Mucosa of rectum (tissue), 2 donors: ENCODE measurements around the gene TCEANC2.
"Not testable (repeated sequence)": the region's sequence is repeated elsewhere in the genome, so short reads cannot be mapped to it uniquely, and the experiment has no call there.

Experiments used
- H3K27ac ChIP-seq, 2 donors: one replicate each; pipeline ENCODE4 v1.7.0; 2013; ENCODE audit warnings: inconsistent platforms in 2 of 2, low read depth in 2 of 2, low read length in 2 of 2
- H3K27me3 ChIP-seq, 2 donors: one replicate each; pipeline ENCODE4 v1.7.0; 2013; ENCODE audit warnings: low read length in 2 of 2; ENCODE audit not compliant: control insufficient read depth in 2 of 2, insufficient read depth in 2 of 2
- H3K36me3 ChIP-seq, 2 donors: one replicate each; pipeline ENCODE4 v1.7.0; 2013; ENCODE audit warnings: low read length in 2 of 2; ENCODE audit not compliant: control insufficient read depth in 2 of 2, insufficient read depth in 2 of 2
- H3K4me1 ChIP-seq, 2 donors: one replicate each; pipeline ENCODE4 v1.7.0; 2013; ENCODE audit warnings: low read length in 2 of 2, mild to moderate bottlenecking in 1 of 2; ENCODE audit not compliant: control insufficient read depth in 2 of 2, insufficient read depth in 2 of 2
- H3K4me3 ChIP-seq, 2 donors: one replicate each; pipeline ENCODE4 v1.7.0; 2013; ENCODE audit warnings: low read length in 2 of 2
- H3K9ac ChIP-seq, 2 donors: one replicate each; pipeline ENCODE4 v1.7.0; 2013; ENCODE audit warnings: low read length in 2 of 2, low read depth in 1 of 2, mild to moderate bottlenecking in 1 of 2
- H3K9me3 ChIP-seq, 2 donors: one replicate each; pipeline ENCODE4 v1.7.0; 2013; ENCODE audit warnings: low read length in 2 of 2; ENCODE audit not compliant: control insufficient read depth in 2 of 2
- donor health status: healthy.
- donor health status: Normal muscosa, but diverticular disease.

The TCEANC2 gene

DNA sequence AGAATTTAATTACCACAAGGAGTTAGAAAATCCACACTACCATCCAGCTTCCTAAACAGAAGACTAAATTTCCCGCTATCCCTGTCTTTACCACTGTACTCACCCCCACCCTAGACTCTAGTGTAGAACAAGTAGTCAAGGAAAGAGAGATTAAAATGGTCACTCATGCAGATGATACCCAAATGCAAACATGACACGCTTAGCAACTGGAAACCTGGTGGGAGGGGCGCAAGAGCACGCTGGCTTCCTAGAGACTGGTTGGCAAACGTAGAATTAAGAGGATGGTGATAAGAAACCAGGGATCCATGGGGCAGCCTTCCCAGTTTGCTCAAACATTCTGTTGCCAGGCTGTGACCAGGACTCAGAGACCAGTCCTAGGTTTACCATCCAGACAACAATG, 25.6 kb upstream of the TCEANC2 start:
- no peak overlapping the region for H3K4me3 ChIP-seq

DNA sequence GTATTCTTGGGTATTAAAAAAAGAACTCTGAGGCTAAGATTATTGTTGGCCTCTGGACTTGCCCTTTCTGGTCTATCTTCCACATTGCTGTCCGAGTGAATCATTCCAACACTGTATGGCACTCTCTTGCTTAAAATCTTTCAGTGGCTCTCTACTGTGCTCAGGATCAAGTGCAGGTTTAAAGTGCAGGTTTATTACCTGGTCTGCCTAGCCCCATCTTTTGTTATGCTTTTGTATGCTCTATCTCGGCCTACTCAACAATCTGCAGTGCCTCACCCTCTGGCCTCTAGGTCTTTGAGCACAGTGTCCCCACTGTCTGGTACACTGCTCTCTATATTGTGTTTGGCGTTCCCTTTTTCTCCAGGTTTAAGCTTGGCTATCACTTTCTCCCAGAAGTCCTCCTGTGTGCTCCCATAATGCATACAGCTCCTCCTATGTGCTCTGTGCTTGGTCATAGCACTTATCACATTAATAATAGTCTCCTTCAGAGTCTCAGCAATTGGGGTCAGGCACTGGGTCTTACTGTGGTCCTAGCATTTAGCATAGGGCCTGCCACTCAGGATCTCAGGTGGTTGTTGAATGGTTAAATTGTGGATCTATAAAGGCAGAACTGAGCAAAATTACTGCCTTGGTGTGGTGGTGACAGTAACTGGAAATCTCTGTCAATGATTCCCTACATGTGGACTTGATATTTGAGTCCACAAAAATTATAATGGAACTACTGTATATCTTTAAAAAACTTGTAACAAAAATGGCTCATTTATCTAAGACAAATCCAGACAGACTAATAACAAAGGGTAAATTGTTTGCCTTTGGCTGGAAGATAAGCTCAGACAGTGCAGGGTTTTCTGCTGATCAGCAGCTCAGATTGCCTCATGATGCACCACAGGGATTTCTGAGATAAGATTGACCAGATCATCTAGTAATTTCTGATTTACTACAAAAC, 24.8 kb upstream of the TCEANC2 start:
- Histone ChIP-seq H3K9ac (no peak overlapping the region), H3K4me1 (peaks cover 0 to 3% of the 10 kb centered on the region in 2 donors), H3K9me3 (no peaks in the 10 kb centered on the region), H3K27me3 (no peaks in the 10 kb centered on the region), H3K4me3 (no peak overlapping the region), H3K27ac (no peak overlapping the region), H3K36me3 (peaks cover 25 to 36% of the 10 kb centered on the region in 2 donors)

More for the DNA sequence above, 25.6 kb upstream of the TCEANC2 start:
- Histone ChIP-seq H3K27ac (no peak overlapping the region), H3K27me3 (no peaks in the 10 kb centered on the region), H3K9me3 (no peaks in the 10 kb centered on the region), H3K36me3 (peaks cover 22 to 33% of the 10 kb centered on the region in 2 donors), H3K9ac (no peak overlapping the region), H3K4me1 (peaks cover 0 to 3% of the 10 kb centered on the region in 2 donors)

DNA sequence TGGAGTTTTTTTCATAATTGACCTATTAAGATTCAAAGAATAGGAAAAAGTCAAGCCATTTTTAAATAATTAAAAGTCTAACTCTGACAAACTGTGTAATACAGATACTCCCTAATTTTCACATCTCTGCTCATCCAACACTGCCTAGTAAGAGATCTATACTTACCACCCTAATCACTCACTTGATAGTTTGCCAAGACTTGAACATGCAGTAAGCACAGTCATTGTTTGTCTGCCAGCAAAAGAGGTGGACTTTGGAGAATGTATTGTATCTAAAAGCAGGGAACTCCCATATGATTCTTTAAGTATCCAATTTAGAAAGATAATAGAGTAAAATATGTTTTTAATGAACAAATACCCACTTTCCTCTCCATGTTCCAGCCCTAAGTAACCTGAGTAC, 15.9 kb upstream of the TCEANC2 start:
- H3K9ac ChIP-seq, result no peak overlapping the region
- peaks cover 77 to 86% of the 10 kb centered on the region in 2 donors for H3K36me3 ChIP-seq
- H3K27ac ChIP-seq, result no peak overlapping the region
- H3K9me3 ChIP-seq, result no peaks in the 10 kb centered on the region
- H3K27me3 ChIP-seq, result no peaks in the 10 kb centered on the region
- no peaks in the 10 kb centered on the region for H3K4me1 ChIP-seq
- H3K4me3 ChIP-seq, result no peak overlapping the region

DNA sequence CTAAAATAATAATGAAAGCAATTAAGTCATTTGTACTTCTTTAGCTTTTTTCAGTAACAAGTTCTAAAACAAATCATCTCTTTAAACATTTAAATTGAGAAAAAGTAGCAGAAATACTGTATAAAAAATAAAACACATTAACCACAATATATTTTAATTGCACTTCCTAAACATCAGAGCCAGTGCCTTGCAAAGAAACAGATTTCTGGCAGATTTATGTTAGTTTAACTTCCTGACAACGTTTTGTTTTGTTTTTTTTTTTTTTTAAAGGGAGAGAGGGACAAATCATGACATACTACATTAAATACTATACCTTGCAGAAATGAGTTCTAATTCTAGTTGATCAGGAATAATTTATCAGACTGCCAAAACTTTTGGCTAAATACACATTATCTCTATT, 11.6 kb upstream of the TCEANC2 start:
- no peaks in the 10 kb centered on the region for H3K27me3 ChIP-seq
- H3K4me3 ChIP-seq, result no peak overlapping the region
- H3K36me3 ChIP-seq, result peaks cover 59 to 73% of the 10 kb centered on the region in 2 donors
- no peaks in the 10 kb centered on the region for H3K9me3 ChIP-seq
- peaks cover 0 to under 1% of the 10 kb centered on the region in 2 donors for H3K4me1 ChIP-seq
- H3K9ac ChIP-seq, result no peak overlapping the region
- no peak overlapping the region for H3K27ac ChIP-seq

DNA sequence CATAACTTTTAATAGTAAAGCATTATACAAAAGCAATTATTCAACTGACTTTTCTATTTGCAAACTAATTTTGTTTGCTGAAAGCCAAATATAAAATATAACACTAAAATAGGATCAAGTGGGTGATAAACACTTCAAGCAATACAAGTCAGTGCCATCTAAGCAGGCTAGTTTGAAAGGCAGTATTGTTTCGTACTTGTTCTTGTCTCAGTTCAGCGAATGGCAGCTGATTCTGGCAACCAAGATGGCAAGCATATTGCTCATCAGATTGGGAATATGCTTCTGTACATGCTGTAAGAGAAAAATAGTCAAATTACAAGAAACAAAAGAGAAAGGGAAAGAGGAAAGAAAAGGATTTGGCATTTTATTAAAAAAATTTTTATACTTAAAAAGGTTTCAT, 7.9 kb upstream of the TCEANC2 start:
- Histone ChIP-seq H3K4me3 (no peak overlapping the region), H3K36me3 (peaks cover 24 to 40% of the 10 kb centered on the region in 2 donors), H3K9ac (no peak overlapping the region), H3K9me3 (no peaks in the 10 kb centered on the region), H3K27ac (no peak overlapping the region), H3K27me3 (no peaks in the 10 kb centered on the region), H3K4me1 (peaks cover 17% of the 10 kb centered on the region in 2 donors)

DNA sequence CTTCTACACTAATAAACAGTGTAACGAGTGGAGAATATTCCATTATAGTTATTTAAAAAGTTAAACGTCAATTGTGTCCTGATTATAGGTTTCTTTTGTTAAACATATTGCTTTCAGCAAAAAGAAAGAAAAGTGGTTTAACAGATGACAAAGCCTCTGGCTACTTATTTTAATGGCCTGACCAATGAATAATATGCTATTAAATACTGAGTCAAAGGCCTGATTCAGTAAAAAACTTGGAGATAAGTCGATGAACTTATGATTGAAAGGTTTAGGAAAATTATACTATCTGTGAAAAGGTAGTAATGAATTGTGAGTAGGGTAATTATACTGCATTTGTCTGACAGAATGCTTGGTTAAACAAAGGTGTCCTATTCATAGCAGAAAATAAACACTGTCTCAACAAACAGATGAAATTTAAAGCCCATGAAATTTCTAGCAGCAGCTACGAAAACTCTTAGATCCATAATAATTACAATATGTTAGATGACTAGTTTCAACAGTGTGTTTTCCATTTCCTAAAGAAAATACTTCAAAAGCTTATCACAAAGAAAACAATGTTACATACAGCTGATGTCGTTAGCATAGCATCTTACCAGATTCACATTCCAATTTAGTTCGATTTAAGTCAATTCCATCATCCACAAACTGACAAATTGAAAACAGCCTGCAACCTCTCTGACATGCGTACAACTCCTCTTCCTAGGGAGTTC, 6.6 kb upstream of the TCEANC2 start:
- H3K27me3 ChIP-seq, result no peaks in the 10 kb centered on the region
- H3K27ac ChIP-seq, result no peak overlapping the region
- peaks cover 26 to 28% of the 10 kb centered on the region in 2 donors for H3K4me1 ChIP-seq
- H3K9ac ChIP-seq, result no peak overlapping the region
- peaks cover 11 to 27% of the 10 kb centered on the region in 2 donors for H3K36me3 ChIP-seq
- no peak overlapping the region for H3K4me3 ChIP-seq
- no peaks in the 10 kb centered on the region for H3K9me3 ChIP-seq

DNA sequence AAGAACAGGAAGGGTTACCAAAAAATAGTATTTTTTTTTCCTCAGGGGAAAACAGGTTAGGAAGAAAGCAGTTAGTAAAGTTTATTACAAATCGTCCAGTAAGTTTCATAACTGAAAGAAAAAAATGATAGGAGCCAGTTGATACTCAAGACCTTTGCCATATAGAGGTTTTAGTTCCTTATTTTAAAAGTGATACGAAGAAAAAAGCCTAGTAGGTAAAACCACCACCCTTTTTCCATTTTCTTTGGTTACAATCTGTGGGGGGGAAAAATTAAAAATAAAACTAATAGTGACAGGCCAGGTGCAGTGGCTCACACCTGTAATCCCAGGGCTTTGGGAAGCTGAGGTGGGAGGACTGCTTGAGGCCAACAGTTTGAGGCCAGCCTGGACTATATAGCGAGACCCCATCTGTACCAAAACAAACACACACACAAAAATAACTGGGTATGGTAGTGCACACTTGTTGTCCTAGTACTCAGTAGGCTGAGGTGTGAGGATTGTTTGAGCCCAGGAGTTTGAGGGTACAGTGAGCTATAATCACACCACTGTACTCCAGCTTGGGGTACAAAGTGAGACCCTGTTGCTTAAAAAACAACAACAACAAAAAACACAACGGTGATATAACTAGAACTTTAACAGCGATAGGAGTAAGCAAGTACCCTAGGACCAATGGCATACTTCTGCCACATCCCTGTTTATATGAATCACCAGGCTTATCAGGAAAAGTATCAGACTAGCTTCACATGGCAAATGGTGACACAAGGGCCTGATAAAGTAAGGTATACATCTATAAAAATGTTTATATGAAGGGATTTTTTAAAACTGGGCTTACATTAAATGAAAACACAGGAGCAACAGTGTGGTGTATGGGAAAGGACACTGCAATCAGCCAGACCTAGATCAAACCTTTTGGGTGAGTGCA, 5.8 kb upstream of the TCEANC2 start:
- Histone ChIP-seq H3K27me3 (no peaks in the 10 kb centered on the region), H3K9me3 (no peaks in the 10 kb centered on the region), H3K36me3 (peaks cover 3 to 19% of the 10 kb centered on the region in 2 donors), H3K4me1 (peaks cover 30 to 32% of the 10 kb centered on the region in 2 donors), H3K9ac (no peak overlapping the region), H3K4me3 (peak overlapping the region in 1 of 2 donors; percentile 32), H3K27ac (no peak overlapping the region)

DNA sequence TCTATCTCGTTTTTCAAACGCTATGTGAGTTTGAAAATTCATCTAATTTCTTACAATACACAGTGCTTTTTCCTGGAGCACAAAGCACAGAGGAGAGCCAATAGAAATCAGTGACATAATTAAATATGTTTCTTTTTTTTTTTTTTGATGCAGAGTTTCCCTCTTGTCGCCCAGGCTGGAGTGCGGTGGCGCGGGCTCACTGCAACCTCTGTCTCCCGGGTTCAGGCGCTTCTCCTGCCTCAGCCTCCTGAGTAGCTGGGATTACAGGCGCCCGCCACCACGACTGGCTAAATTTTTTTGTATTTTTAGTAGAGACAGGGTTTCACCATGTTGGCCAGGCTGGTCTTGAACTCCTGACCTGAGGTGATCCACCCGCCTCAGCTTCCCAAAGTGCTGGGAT, 3.0 kb upstream of the TCEANC2 start:
- not testable (repeated sequence) for H3K9ac ChIP-seq, H3K27ac ChIP-seq, H3K4me3 ChIP-seq, H3K36me3 ChIP-seq, H3K9me3 ChIP-seq, H3K27me3 ChIP-seq
- H3K4me1 ChIP-seq, result peaks cover 40% of the 10 kb centered on the region in 2 donors

DNA sequence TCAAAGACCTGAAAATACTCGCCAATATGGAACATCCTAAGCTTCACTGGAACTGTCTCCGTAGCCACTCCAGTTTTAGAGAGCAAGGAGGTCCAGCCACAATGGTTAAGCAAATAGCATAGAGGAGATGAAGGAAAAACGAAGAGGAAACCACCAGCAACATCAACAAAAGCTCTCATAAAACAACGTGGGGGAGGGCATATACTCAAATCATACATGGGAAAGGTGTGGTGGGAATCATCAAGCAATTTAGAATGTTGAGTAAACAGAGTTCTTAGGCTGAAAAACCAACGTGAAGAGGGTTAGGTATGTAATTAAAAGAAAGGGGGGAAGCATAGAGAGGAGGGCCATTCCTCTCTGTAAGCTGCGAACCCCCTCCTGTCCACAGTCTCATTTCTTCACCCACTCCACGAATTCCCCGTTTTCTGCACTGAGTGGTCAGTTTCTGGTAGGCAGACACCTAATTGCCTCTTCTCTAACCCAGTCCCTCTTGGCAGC, 1.4 kb upstream of the TCEANC2 start:
- H3K4me3 ChIP-seq, result peak overlapping the region; percentile 96 to 97
- peak overlapping the region; percentile 84 to 95 for H3K9ac ChIP-seq
- H3K27ac ChIP-seq, result peak overlapping the region; percentile 92 to 97
- no peaks in the 10 kb centered on the region for H3K36me3 ChIP-seq
- H3K27me3 ChIP-seq, result no peaks in the 10 kb centered on the region
- no peaks in the 10 kb centered on the region for H3K9me3 ChIP-seq
- peaks cover 38 to 40% of the 10 kb centered on the region in 2 donors for H3K4me1 ChIP-seq
